ENCODE measurements around the gene SFXN1. TPM values are rescaled to one million over a fixed set of nuclear protein-coding genes. Genes with fewer than 3 reads are reported as not detected.

SFXN1 gene
- total RNA-seq, 1 donor from 2014 or later: 36.3 TPM

DNA sequence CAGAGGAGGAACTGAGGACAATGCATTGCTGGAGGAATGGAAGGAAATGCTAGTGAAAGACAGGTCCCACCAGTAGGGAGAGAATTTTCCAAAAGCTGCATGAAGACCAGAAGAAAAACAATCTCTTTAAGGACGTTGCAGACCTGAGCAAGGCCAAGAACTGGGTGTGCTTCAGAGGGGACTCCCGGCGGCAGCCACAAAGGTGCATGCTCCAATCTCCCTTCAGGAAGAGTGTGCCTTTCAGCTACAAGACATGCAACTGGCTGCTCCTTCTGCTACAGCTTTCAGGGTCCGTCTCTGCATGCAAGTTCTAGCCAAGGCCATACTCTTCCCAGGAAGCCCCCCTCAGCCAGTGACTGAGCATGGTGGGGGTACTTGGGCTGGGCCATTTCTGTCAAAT lies 62.9 kb downstream of the SFXN1 start:
- DNase-seq (ENCODE audit: low read depth in 2 of 2): no peak

- DNase-seq (ENCODE audit: low read depth in 2 of 2): no peak
These were observed 64.0 kb downstream of the SFXN1 start for GRCh38 chr5:175542232-175542965.

GRCh38 chr5:175542966-175543235 lies 64.5 kb downstream of the SFXN1 start:
- DNase-seq (ENCODE audit: low read depth in 2 of 2): no peak

DNA sequence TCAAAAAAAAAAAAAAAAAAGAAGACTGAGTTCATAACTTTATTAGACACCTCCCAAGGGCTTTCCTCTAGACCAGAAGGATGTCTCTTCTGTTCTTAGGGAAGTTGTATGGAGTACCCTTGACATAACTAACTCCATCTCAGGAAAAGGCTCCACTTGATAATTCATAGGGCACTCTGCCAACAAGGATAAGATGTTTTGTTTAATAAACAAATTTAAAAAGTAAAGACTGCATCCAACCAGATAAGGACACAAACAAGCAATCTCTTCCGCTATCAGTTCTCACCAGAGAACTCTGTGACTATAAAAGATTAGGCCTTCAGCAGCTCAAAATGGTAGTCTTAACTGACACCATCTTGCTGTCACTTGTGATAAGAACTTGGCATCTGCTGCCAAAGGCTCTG lies 65.8 kb downstream of the SFXN1 start:
- no peak for DNase-seq (ENCODE audit: low read depth in 2 of 2)

DNA sequence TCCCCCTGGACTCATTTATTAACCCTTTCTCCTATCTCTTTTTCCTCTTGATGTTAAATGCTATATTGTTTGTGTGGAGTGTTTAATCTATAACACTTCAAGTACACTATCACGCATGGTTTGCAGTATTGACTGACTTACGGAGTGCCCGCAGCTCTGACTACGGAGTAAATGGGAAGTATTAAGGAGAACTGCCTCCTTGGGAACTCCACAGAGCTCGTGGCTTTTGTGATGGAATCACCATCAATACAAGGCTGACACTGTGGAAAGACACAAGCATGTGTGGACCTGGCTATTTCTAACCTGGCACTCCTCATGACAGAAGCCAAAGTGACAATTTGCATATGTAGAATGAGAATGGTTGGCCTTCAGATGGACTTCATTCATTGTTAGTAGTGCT lies 66.2 kb downstream of the SFXN1 start:
- DNase-seq (ENCODE audit: low read depth in 2 of 2): no peak

DNA sequence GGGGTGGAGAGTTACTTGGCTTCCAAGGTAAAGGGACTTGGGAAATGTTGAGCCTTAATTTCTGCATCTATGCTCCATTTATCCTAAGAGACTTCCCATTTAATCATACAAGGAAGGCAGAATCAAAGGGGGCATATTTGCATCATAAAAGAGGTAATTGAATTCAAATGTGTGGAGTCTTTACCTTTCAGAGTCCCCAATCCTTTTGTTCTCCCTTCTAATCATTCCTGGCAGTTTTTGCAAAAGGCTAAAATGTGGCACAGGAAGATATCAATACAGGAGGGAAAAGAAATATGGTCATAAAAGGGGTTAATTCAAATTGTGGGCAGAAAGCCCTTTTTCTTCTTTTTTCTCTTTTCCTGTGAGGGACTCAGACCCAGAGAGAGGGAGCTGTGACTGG lies 69.5 kb downstream of the SFXN1 start:
- no peak for DNase-seq (ENCODE audit: low read depth in 2 of 2)

DNA sequence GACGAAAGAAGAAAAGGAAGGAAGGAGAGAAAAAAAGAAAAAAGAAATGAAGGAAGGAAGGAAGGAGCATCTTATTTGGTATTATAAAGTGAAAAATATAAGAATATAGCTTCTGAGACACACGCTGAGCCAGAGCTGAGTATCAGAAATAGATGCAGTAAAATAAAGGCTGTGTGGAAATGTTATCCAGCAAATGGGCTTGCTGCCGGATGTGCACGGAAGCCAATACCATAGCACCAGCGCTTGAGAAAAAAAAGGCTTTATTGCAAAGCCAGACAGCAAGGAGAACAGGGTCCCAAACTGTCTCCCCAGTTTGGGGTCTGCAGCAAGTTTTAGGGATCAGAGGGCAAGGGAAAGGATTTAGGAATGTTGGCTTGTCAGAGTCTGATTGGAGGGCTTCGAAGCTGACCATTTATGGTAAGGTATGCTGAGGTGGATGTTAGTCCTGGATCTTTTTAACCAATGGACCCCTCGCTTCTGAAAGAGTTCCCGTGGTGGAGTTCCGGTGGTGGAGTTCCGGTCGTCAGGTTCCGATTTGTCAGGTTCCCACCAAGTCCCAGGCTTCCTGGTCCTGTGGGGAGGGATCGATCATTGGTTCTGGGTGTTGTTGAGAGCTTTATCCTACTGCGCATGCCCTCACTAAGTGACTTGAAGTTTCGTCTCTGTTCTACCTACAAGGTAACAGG lies 70.4 kb downstream of the SFXN1 start:
- no peak for DNase-seq (ENCODE audit: low read depth in 2 of 2)

- no peak for DNase-seq (ENCODE audit: low read depth in 2 of 2)
These were observed 71.9 kb downstream of the SFXN1 start for GRCh38 chr5:175550055-175550805.

GRCh38 chr5:175551266-175551665 lies 72.9 kb downstream of the SFXN1 start:
- no peak for DNase-seq (ENCODE audit: low read depth in 2 of 2)

- DNase-seq (ENCODE audit: low read depth in 2 of 2): no peak
These were observed 75.9 kb downstream of the SFXN1 start for GRCh38 chr5:175554296-175554695.

DNA sequence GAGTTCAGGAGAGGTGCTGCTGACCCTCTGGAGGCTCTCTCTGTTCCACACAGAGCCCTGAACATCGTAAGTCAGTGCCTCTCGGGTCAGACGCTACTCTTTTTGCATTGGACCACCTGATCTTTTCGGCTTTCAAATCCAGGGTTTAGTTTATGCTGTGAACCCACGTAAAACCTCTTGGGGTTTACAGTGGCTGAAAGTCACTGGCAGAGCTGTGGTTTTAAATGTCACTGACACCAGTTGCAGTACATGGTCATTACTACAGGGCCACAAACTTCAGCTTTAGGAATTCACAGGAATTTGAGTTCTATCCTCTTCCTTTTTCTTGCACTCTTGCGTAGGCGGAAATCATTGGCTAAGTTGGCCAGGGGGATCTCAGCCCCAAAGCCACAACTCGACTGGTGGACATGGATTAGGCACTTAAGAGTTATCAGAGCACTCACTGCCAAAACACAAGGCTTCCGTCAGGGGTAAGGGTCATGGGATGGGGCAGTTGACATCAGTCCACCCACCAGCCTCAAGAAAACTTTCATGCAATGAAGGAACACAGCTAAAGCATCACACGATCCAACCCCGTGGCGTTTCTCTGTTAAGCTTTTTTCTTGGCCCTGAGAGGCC lies 76.9 kb downstream of the SFXN1 start:
- DNase-seq (ENCODE audit: low read depth in 2 of 2): no peak

- no peak for DNase-seq (ENCODE audit: low read depth in 2 of 2)
These were observed 78.4 kb downstream of the SFXN1 start for GRCh38 chr5:175556794-175557193.

DNA sequence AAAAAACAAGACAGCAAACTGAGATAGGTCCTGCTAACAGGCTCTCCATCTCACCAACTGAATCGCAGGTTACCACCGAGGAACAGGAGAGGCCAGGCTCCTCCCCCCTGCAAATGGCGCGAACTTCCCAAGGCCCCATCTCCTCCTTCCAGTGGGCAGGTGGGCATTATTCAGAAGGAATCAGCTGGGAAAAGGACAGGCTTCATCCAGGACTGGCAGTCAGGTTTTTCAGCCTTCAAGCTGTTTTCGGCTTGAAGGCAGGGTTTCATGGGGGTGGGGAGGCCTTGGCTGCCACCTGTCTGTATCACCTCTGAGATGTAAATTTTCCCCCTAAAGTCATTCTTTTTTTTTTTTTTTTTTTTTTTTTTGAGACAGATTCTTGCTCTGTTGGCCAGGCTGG lies 79.4 kb downstream of the SFXN1 start:
- no peak for DNase-seq (ENCODE audit: low read depth in 2 of 2)

DNA sequence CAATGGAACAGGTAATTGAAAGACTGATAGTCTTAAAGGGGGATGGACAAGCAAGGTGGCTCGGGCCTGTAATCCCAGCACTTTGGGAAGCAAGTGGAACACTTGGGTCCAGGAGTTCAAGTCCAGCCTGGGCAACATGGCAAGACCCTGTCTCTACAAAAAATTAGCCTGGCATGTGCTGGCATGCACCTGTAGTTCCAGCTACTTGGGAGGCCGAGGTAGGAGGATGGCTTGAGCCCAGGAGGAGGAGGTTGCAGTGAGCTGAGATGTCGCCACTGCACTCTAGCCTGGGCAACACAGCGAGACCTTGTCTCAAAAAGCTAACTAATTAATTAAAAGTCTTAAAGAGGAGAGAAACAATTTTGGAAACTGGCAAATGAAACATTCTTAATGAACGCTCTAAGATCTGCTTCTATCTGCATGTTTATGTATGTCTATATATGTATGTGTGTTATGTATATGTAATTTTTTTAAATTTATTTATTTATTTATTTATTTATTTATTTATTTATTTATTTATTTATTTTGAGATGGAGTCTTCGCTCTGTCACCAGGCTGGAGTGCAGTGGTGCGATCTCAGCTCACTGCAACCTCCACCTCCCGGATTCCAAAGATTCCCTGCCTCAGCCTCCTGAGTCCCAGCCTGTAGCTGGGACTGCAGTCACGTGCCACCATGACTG lies 80.6 kb downstream of the SFXN1 start:
- no peak for DNase-seq (ENCODE audit: low read depth in 2 of 2)

DNA sequence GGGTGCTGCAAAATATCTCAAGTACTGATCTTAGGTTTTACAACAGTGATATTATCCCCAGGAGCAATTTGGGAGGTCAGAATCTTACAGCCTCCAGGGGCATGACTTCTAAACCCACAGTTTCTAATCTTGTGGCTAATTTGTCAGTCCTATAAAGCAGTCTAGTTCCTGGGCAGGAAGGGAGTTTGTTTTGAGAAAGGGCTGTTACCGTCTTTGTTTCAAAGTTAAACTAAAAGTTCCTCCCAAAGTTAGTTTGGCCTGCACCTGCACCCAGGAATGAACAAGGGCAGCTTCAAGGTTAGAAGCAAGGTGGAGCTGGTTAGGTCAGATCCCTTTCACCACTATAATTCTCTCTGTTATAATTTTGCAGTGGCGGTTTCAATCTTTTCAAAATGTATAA lies 81.7 kb downstream of the SFXN1 start:
- DNase-seq (ENCODE audit: low read depth in 2 of 2): no peak

DNA sequence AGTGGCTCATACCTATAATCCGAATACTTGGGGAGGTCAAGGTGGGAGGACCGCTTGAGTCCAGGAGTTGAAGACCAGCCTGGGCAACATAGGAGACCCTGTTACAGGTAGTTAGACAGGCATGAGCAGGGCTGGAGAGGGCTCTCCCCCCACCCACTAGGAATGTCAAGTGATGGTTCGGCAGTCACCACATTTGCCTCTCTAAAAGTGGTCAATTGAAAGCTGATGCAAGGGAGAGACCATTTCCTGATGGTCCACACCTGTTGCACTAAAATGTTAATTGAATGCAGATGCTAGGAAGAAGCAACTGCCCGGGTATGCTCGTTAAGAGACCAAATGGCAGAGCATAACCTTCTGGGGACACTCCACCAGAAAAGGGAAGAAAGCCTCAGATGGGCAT lies 82.7 kb downstream of the SFXN1 start:
- no peak for DNase-seq (ENCODE audit: low read depth in 2 of 2)

DNA sequence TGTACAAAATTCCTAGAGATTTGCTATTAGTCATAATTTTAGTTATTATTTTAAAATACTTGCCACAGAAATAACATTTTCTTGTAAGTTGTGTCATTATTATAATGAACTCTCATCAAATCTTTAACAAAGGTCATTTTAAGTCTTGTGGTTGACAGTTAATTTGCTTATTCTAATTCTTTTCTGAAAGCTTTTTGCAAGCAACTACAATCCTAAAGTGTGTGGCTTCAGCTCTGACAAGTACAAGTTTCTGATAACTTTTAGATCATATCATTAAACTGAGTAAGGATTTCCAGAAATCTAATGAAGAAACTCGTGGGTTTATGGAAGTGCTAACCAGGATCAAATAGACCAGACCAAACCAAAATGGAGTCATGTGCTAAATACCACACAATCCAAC lies 86.4 kb downstream of the SFXN1 start:
- DNase-seq (ENCODE audit: low read depth in 2 of 2): no peak

GRCh38 chr5:175566697-175567096 lies 88.3 kb downstream of the SFXN1 start:
- no peak for DNase-seq (ENCODE audit: low read depth in 2 of 2)

DNA sequence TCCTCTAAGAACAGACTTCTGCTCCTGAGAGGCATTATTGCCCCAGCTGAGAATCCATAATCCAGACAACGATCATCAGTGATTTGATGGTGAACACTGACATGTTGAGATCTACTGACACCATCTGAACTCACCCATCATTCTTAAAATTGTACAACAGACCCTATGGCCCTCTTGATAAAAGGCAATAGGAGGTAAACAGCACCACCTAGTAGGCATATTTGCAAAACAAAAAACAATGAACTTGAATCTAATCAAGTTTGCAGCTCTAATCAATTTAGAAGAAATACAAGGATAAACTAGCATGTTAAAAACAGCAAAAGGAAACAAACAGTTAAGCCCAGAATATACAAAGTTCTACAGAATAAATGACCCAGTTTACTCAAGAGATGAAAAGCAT lies 89.6 kb downstream of the SFXN1 start:
- no peak for DNase-seq (ENCODE audit: low read depth in 2 of 2)

DNA sequence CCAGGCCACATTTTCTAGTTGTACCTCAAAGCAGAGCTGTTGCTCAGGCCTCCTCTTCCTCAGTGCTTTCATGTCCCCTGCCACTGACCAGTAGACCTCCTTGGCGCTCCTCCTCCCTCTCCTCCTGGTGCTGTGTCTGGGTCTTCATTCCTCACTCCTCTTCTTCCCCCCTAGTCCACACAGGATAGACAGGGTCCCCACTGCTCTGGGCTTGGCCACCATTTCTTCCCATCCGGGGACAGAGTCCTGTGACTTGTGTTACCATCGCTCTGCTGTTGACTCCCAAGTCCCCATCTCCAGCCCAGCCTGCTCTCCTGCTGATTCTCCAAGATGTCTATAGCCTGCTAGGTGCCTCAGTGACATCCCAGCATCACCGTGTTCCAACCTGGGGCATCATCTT lies 91.3 kb downstream of the SFXN1 start:
- DNase-seq (ENCODE audit: low read depth in 2 of 2): no peak

- DNase-seq (ENCODE audit: low read depth in 2 of 2): peak in 1 of 2 donors; percentile 57
These were observed 94.5 kb downstream of the SFXN1 start for GRCh38 chr5:175572886-175573285.
